CD8-positive, alpha-beta memory T cell (primary cell): ENCODE measurements around the gene DNAH2. TPM values are rescaled to one million over a fixed set of nuclear protein-coding genes. Genes with fewer than 3 reads are reported as not detected.

Source experiments
- CTCF ChIA-PET: fragments of 350-600 bp; sonication (Branson Sonifier 250); formaldehyde crosslinking; loops from one replicate; lab custom pipeline; 2021; ENCODE audit warnings: antibody characterized with exemption; lab: Charles Lee
- POLR2A ChIA-PET: fragments of 350-600 bp; sonication (Branson Sonifier 250); formaldehyde crosslinking; loops from one replicate; lab custom pipeline; 2021; ENCODE audit warnings: antibody characterized with exemption; lab: Charles Lee
- DNase-seq, 5 donors: peaks; one replicate each; pipeline versions ENCODE4 v3.0.0 to v3.0.0-alpha.2; 2020 to 2022; ENCODE audit warnings: mixed read lengths in 1 of 5
- H3K27ac ChIP-seq: one replicate; pipeline ENCODE4 v1.7.0; 2013; ENCODE audit warnings: low read depth, mild to moderate bottlenecking, low read length, moderate library complexity
- H3K27me3 ChIP-seq: 2 replicates; pipeline ENCODE4 v1.7.0; 2013; ENCODE audit warnings: low read length, mild to moderate bottlenecking; ENCODE audit not compliant: insufficient read depth, poor library complexity, severe bottlenecking
- H3K36me3 ChIP-seq: 2 replicates; pipeline ENCODE4 v1.7.0; 2013; ENCODE audit warnings: mild to moderate bottlenecking, low read length, moderate library complexity; ENCODE audit not compliant: insufficient read depth
- H3K4me1 ChIP-seq: 2 replicates; pipeline ENCODE4 v1.7.0; 2013; ENCODE audit warnings: mild to moderate bottlenecking, low read length, moderate library complexity; ENCODE audit not compliant: insufficient read depth
- H3K4me3 ChIP-seq: 2 replicates; pipeline ENCODE4 v1.7.0; 2013; ENCODE audit warnings: mild to moderate bottlenecking, low read length
- H3K9me3 ChIP-seq: 2 replicates; pipeline ENCODE4 v1.7.0; 2013; ENCODE audit warnings: mild to moderate bottlenecking, low read length
- H3K27ac Mint-ChIP-seq, 8 donors: one replicate each; pipeline ENCODE4 v1.8.0; 2020 to 2021; ENCODE audit warnings: mixed read lengths in 8 of 8, mild to moderate bottlenecking in 6 of 8, inconsistent platforms in 3 of 8, moderate library complexity in 3 of 8
- H3K27me3 Mint-ChIP-seq, 2 donors: one replicate each; pipeline ENCODE4 v1.8.0; 2020 to 2021; ENCODE audit warnings: mixed read lengths in 2 of 2, mild to moderate bottlenecking in 1 of 2, moderate library complexity in 1 of 2
- H3K36me3 Mint-ChIP-seq, 3 donors: one replicate each; pipeline ENCODE4 v1.8.0; 2020 to 2021; ENCODE audit warnings: mixed read lengths in 3 of 3, inconsistent platforms in 1 of 3, mild to moderate bottlenecking in 1 of 3
- H3K4me1 Mint-ChIP-seq, 3 donors: one replicate each; pipeline ENCODE4 v1.8.0; 2020 to 2021; ENCODE audit warnings: mixed read lengths in 3 of 3, inconsistent platforms in 1 of 3, mild to moderate bottlenecking in 1 of 3
- H3K4me3 Mint-ChIP-seq, 7 donors: one replicate each; pipeline ENCODE4 v1.8.0; 2020 to 2021; ENCODE audit warnings: mixed read lengths in 7 of 7, mild to moderate bottlenecking in 6 of 7, moderate library complexity in 4 of 7, inconsistent platforms in 2 of 7
- H3K9me3 Mint-ChIP-seq, 5 donors: one replicate each; pipeline ENCODE4 v1.8.0; 2020 to 2022; ENCODE audit warnings: mixed read lengths in 5 of 5, mild to moderate bottlenecking in 3 of 5, moderate library complexity in 2 of 5, inconsistent platforms in 1 of 5
- polyA plus RNA-seq: library from polyadenylated mRNA; unstranded; fragments of 300-500 nt; fragmentation: Illumina TruSeq; gene quantifications from one replicate; pipeline ENCODE4 v1.2.3, GENCODE V29; 2021
- total RNA-seq, 2 experiments: library from RNA; stranded (reverse); gene quantifications; one replicate each; pipeline ENCODE4 v1.2.3, GENCODE V29; 2021

The DNAH2 gene
- total and polyA plus RNA-seq, 3 experiments from 2014 or later, result not detected

DNA sequence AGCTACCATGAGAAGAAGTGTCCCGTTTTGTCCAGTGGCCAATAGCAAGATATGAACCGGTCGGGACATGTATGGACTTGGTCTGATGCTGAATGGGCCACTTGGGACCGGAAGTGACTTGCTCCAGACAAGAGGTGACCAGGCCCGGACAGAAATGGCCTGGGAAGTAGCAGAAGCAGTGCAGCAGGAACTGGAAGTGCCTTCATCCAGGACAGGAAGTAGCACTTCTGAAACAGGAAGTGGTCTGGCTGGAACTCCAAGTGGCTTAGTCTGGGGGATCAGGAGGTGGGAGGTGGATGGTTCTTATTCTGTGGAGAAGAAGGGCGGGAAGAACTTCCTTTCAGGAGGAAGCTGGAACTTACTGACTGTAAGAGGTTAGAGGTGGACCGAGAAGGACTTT, 7.2 kb upstream of the DNAH2 start:
- no peak overlapping the region for H3K4me3 Mint-ChIP-seq
- H3K4me1 ChIP-seq, result peaks cover 7% of the 10 kb centered on the region
- no peak overlapping the region for H3K27ac ChIP-seq
- H3K9me3 ChIP-seq, result no peaks in the 10 kb centered on the region
- ChIA-PET CTCF (interaction anchor here (0.6 kb wide), 1 partner anchor 867 kb away, joined by 3 read pairs; no protein-coding TSS in a partner anchor), POLR2A (no interaction called here)
- peaks cover 40% of the 10 kb centered on the region for H3K27me3 ChIP-seq
- peaks cover 0 to 2% (median 0%) of the 10 kb centered on the region in 5 donors for H3K9me3 Mint-ChIP-seq
- H3K36me3 Mint-ChIP-seq, result peaks cover 0 to 3% (median 0%) of the 10 kb centered on the region in 3 donors
- peaks cover 10 to 26% (median 17%) of the 10 kb centered on the region in 3 donors for H3K4me1 Mint-ChIP-seq
- DNase-seq, result no peak
- peak overlapping the region in 2 of 8 donors; percentile 34 to 59 for H3K27ac Mint-ChIP-seq
- H3K4me3 ChIP-seq, result no peak overlapping the region
- H3K36me3 ChIP-seq, result no peaks in the 10 kb centered on the region
- peaks cover 49 to 80% of the 10 kb centered on the region in 2 donors for H3K27me3 Mint-ChIP-seq

DNA sequence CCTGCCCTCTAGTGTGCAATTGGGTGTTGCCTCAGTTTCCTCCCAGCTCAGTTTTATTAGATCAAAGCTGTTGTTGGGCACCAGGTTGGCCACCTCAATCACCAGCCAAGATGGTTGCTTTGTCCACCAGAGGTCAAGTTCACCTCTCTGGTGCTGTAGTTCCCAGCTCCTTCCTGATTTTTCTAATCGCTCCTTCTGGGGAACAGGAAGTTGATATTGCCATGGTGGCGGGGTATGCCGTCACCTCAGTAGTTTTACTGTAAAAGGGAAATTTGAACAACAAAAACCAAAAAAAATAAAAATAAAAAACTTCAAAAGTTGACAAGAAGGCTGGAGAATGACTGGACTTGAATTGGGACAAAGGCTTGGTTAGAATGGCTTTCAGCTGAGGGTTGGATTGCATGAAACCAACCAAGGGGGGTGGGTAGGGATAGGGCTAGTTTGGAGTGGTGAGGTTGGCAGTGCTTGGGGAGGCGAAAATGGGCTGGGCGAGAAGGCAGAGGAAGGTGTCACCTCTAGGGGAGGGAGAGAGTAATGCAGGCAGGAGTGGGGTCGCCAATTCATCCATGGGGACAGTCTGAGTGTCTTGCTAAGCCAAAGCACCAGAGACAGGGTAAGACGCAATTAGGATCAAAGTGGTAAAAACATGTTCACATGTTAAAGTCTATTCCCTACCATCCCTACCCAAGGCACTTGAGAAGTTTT, 6.3 kb upstream of the DNAH2 start:
- ChIA-PET POLR2A (no interaction called here), CTCF (interaction anchor here (1.7 kb wide), 1 partner anchor 23 kb away, joined by 7 read pairs; the partner anchor contains the start of gene WRAP53)
- H3K27me3 Mint-ChIP-seq, result peaks cover 48 to 81% of the 10 kb centered on the region in 2 donors
- H3K9me3 Mint-ChIP-seq, result peaks cover 0 to 2% (median 0%) of the 10 kb centered on the region in 5 donors
- DNase-seq, result no peak
- H3K36me3 Mint-ChIP-seq, result no peaks in the 10 kb centered on the region
- peaks cover 5 to 19% (median 10%) of the 10 kb centered on the region in 3 donors for H3K4me1 Mint-ChIP-seq
- Histone ChIP-seq H3K4me1 (peaks cover 7% of the 10 kb centered on the region), H3K9me3 (no peaks in the 10 kb centered on the region), H3K27me3 (peaks cover 43% of the 10 kb centered on the region), H3K27ac (no peak overlapping the region), H3K4me3 (no peak overlapping the region), H3K36me3 (no peaks in the 10 kb centered on the region)
- peak overlapping the region in 1 of 7 donors; percentile 3 for H3K4me3 Mint-ChIP-seq
- peak overlapping the region in 2 of 8 donors; percentile 14 to 59 for H3K27ac Mint-ChIP-seq

DNA sequence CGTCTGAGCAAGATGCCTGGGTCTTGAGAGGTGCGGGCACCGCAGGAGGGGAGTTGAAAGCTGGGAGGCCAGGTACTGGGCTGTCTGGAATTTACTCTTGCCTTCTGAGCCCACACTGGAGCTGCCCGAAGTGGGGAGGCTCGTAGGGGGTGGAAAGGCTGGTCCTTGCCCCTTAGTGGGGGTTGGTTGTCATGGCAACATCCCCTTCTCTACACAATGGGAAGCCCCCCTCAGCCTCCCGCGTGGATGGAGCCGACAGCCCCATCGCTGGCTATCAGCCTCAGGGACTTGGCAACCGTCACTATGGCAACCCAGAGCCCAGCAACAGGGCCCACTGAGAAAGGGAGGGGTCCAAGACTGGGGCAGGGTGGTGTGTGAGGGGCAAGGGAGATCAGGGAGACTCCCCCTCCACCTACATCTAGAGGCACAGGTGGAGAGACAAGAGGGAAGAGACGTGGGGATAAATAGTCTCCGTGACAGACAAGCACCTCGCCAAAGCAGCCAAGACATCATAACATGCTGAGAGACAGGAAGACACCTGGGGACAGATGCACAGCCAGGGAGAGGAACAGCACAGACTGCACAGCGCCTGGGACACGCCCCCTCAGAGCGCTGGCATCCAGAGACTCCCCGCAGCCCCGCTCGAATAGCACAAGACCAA, 5.3 kb upstream of the DNAH2 start:
- POLR2A ChIA-PET, result no interaction called here
- Histone ChIP-seq H3K27me3 (peaks cover 45% of the 10 kb centered on the region), H3K27ac (no peak overlapping the region), H3K9me3 (no peaks in the 10 kb centered on the region), H3K36me3 (no peaks in the 10 kb centered on the region), H3K4me1 (peaks cover 13% of the 10 kb centered on the region), H3K4me3 (no peak overlapping the region)
- CTCF ChIA-PET, result interaction anchor here (1.7 kb wide), 1 partner anchor 24 kb away, joined by 7 read pairs; the partner anchor contains the start of gene WRAP53
- peaks cover 0 to 2% (median 0%) of the 10 kb centered on the region in 5 donors for H3K9me3 Mint-ChIP-seq
- no peak overlapping the region for H3K4me3 Mint-ChIP-seq
- no peak for DNase-seq
- peaks cover 47 to 78% of the 10 kb centered on the region in 2 donors for H3K27me3 Mint-ChIP-seq
- peaks cover 7 to 24% (median 17%) of the 10 kb centered on the region in 3 donors for H3K4me1 Mint-ChIP-seq
- H3K36me3 Mint-ChIP-seq, result no peaks in the 10 kb centered on the region
- peak overlapping the region in 1 of 8 donors; percentile 77 for H3K27ac Mint-ChIP-seq

DNA sequence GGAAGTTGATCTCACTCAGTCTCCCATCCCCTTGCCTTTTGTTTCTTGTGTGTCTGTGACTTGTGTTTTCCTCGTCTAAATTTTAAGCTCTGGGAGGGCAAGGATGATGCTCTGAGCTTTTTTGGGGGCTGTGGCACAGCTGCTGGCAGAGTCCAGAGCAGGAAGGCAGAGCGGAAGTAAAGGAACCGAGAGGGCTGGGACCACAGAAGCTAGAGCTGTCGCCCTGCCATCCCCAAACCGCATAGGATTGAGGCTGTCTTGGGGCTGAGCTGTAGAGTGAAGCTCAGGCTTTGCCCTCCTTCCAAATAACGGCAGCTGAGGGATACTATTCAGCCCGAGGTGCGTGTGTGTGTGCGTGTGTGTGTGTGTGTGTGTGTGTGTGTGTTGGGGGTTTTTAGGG, 3.8 kb upstream of the DNAH2 start:
- no peak for DNase-seq
- H3K9me3 Mint-ChIP-seq, result peaks cover 0 to 2% (median 0%) of the 10 kb centered on the region in 5 donors
- Histone ChIP-seq H3K9me3 (no peaks in the 10 kb centered on the region), H3K27me3 (peaks cover 50% of the 10 kb centered on the region), H3K4me1 (peaks cover 15% of the 10 kb centered on the region), H3K36me3 (no peaks in the 10 kb centered on the region), H3K27ac (no peak overlapping the region), H3K4me3 (no peak overlapping the region)
- CTCF ChIA-PET, result no interaction called here
- H3K4me1 Mint-ChIP-seq, result peaks cover 13 to 38% (median 27%) of the 10 kb centered on the region in 3 donors
- no peaks in the 10 kb centered on the region for H3K36me3 Mint-ChIP-seq
- POLR2A ChIA-PET, result no interaction called here
- no peak overlapping the region for H3K4me3 Mint-ChIP-seq
- H3K27me3 Mint-ChIP-seq, result peaks cover 49 to 76% of the 10 kb centered on the region in 2 donors
- peak overlapping the region in 1 of 8 donors; percentile 66 for H3K27ac Mint-ChIP-seq

DNA sequence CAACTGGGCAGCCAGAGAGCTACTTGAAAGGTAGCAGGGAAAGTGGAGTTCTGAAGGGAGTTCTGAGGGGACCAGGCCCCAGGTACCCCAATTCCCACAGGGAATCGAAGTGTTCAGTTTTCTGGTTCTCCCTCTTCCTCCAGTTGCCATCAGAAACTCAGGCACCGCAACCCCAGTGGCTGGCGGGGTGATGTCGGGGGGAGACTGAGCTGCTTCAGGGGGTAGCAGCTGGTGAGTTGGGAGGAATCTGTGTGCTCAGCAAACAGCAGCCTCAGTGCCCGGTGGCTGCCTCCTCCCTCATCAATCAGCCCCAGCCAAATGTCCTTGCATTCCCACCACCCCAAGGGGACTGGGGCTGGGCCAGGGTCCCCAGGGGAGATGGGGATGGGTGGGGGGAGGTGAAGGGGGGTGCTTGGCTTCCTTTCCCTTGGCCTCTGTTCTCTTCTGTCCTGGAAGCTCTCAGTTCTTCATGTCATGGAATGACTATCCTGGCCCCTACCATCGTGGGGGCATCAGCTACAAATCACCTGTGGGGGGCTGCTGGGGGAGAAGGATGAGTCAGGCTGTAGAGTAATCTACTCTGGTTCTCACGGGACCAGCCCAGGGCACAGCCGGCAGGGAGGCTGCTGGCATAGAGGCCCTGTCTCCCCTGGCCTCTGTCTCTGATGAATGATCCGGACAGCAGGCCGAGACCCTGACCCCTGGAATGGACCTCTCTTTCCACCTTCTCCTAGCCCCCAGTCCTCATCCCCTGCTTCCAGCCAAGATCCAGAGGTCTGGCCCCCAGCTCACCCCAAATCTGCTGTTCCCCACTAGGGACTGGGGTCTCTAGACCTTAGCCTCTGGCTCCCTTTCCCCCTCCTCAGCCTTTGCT, 2.6 kb upstream of the DNAH2 start:
- POLR2A ChIA-PET, result no interaction called here
- Histone ChIP-seq H3K4me1 (peaks cover 15% of the 10 kb centered on the region), H3K27me3 (peaks cover 50% of the 10 kb centered on the region), H3K36me3 (no peaks in the 10 kb centered on the region), H3K4me3 (no peak overlapping the region), H3K9me3 (no peaks in the 10 kb centered on the region), H3K27ac (no peak overlapping the region)
- no peak for DNase-seq
- Mint-ChIP-seq H3K9me3 (peaks cover 0 to 2% (median 0%) of the 10 kb centered on the region in 5 donors), H3K27ac (peak overlapping the region in 1 of 8 donors; percentile 24), H3K27me3 (peaks cover 54 to 79% of the 10 kb centered on the region in 2 donors), H3K4me3 (peak overlapping the region in 1 of 7 donors; percentile 36), H3K4me1 (peaks cover 13 to 37% (median 27%) of the 10 kb centered on the region in 3 donors), H3K36me3 (no peaks in the 10 kb centered on the region)
- CTCF ChIA-PET, result no interaction called here

DNA sequence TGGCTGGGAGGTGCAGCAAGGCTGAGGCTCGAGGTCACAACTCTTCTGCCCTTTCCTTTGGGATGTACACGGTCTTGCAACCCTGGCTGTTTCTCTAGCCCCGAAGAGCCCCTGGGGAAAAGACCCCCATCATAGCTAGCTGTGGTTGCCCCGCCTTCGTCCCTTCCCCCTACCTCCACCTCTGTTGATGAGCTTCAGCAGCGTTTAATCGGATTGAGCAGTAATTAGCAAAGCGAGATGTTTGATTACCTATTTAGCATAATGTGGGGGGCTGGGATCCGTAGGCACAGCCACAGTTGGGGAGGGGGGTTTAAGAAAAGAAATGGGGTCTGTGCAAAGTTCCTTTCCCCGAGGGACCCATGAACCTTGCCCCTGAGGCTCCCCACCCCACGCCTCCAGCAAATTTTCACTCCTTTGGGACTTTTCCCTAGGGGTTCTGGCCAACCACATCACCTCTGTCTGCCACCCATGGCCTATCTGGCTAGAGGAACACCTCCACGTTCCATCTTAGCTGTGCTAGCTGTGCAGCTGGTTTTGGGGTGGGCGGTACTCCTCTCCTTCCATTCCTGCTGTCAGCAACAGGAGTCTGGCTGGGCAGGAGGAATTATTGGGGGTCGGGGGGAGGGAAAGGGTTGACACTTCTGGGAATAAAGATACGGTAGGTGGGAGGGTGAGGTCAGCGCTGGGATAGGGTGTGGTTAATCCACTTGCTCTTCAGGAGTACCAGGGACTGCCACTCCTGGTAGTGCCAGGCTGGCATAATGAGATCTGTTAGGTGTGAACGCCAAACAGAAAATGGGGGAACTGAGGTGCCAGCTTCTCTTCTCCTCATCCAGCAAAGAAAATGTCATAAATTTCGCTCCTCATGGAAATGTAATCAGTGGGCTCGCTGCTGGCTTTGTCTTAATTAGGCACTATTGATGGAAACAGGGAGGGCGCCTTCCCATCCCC, 1.3 kb upstream of the DNAH2 start:
- H3K27ac ChIP-seq, result no peak overlapping the region
- Mint-ChIP-seq H3K4me1 (peaks cover 9 to 27% (median 17%) of the 10 kb centered on the region in 3 donors), H3K4me3 (peak overlapping the region in 6 of 7 donors; percentile 3 to 66 (median 20)), H3K36me3 (no peaks in the 10 kb centered on the region), H3K9me3 (peaks cover 0 to 2% (median 0%) of the 10 kb centered on the region in 5 donors), H3K27me3 (peaks cover 60 to 75% of the 10 kb centered on the region in 2 donors), H3K27ac (peak overlapping the region in 2 of 8 donors; percentile 24 to 47)
- H3K27me3 ChIP-seq, result peaks cover 45% of the 10 kb centered on the region
- no peaks in the 10 kb centered on the region for H3K9me3 ChIP-seq
- H3K36me3 ChIP-seq, result no peaks in the 10 kb centered on the region
- ChIA-PET CTCF (interaction anchor here (1.2 to 1.6 kb wide), 2 partner anchors 11 to 28 kb away, joined by 3 to 4 read pairs; partner anchors contain the start of gene WRAP53), POLR2A (no interaction called here)
- DNase-seq, result no peak
- peaks cover 8% of the 10 kb centered on the region for H3K4me1 ChIP-seq
- H3K4me3 ChIP-seq, result no peak overlapping the region
